PC-3 (cell line): Measurements from ENCODE around the gene S100A7A. TPM values are rescaled to one million over a fixed set of nuclear protein-coding genes. Genes with fewer than 3 reads are reported as not detected.
"Not testable (repeated sequence)": the region's sequence is repeated elsewhere in the genome, so short reads cannot be mapped to it uniquely, and the experiment has no call there.

Experiments
- ATAC-seq: fragments of 200-7000 bp; cut with Tn5 transposase; 2 replicates; pipeline ENCODE4 v1.9.1; 2020; ENCODE audit warnings: mild to moderate bottlenecking, moderate library complexity
- BruUV-seq: library from RNA; stranded (reverse); fragments of 400-500 nt; replicated peaks from 2 replicates; lab custom pipeline; 2021; lab: Mats Ljungman, UMichigan
- CTCF ChIA-PET: fragments of 300-600 bp; sonication (Branson Sonifier 250); formaldehyde crosslinking; loops from one replicate; lab custom pipeline; 2022; ENCODE audit warnings: antibody characterized with exemption; lab: Charles Lee
- POLR2A ChIA-PET: fragments of 300-600 bp; sonication (Branson Sonifier 250); formaldehyde crosslinking; loops from one replicate; lab custom pipeline; 2022; ENCODE audit warnings: antibody characterized with exemption; ENCODE audit not compliant: unreplicated experiment; lab: Charles Lee
- DNase-seq: peaks from one replicate; pipeline ENCODE4 v3.0.0-alpha.2; 2015
- H2AFZ ChIP-seq: fragments of 300-600 bp; sonication (generic); 2 replicates; pipeline ENCODE4 v1.6.0; 2016; ENCODE audit warnings: antibody characterized with exemption, low read length
- H3F3A ChIP-seq: fragments of 300-600 bp; sonication (generic); one replicate; pipeline ENCODE4 v1.6.0; 2017; ENCODE audit warnings: antibody characterized with exemption, low read length, control low read depth, mild to moderate bottlenecking; ENCODE audit not compliant: unreplicated experiment
- H3K27ac ChIP-seq: fragments of 300-600 bp; sonication (generic); 2 replicates; pipeline ENCODE4 v1.5.1; 2016; ENCODE audit warnings: mild to moderate bottlenecking, low read length
- H3K27me3 ChIP-seq: fragments of 300-600 bp; sonication (generic); 2 replicates; pipeline ENCODE4 v1.6.1; 2016; ENCODE audit warnings: low read length, mixed read lengths
- H3K36me3 ChIP-seq: fragments of 300-600 bp; sonication (generic); 2 replicates; pipeline ENCODE4 v1.6.1; 2016; ENCODE audit warnings: low read depth, mixed run types, low read length, mixed read lengths
- H3K4me1 ChIP-seq: fragments of 300-600 bp; sonication (generic); 2 replicates; pipeline ENCODE4 v1.5.1; 2016; ENCODE audit warnings: low read length; ENCODE audit not compliant: insufficient read depth
- H3K4me2 ChIP-seq: fragments of 300-600 bp; sonication (generic); 2 replicates; pipeline ENCODE4 v1.6.0; 2016; ENCODE audit warnings: low read length
- H3K4me3 ChIP-seq: fragments of 300-600 bp; sonication (generic); 2 replicates; pipeline ENCODE4 v1.5.1; 2016; ENCODE audit warnings: mild to moderate bottlenecking, low read length, mixed read lengths
- H3K79me2 ChIP-seq: fragments of 300-600 bp; sonication (generic); 2 replicates; pipeline ENCODE4 v1.6.1; 2017; ENCODE audit warnings: low read length, mixed read lengths
- H3K9ac ChIP-seq: fragments of 300-600 bp; sonication (generic); 2 replicates; pipeline ENCODE4 v1.6.0; 2016; ENCODE audit warnings: mild to moderate bottlenecking, low read length
- H3K9me2 ChIP-seq: fragments of 300-600 bp; sonication (generic); replicated peaks from 2 replicates; pipeline ENCODE4 v1.6.1; 2016; ENCODE audit warnings: mixed run types, low read length, mixed read lengths
- H3K9me3 ChIP-seq: fragments of 300-600 bp; sonication (generic); 2 replicates; pipeline ENCODE4 v1.6.1; 2016; ENCODE audit warnings: low read length, mixed read lengths
- H4K20me1 ChIP-seq: fragments of 300-600 bp; sonication (generic); 2 replicates; pipeline ENCODE4 v1.6.1; 2016; ENCODE audit warnings: low read length, mixed read lengths
- EZH2 ChIP-seq: fragments of 300-600 bp; sonication (generic); IDR thresholded peaks from one replicate; pipeline ENCODE4 v1.6.1; 2017; ENCODE audit warnings: antibody characterized with exemption, mild to moderate bottlenecking, low read length; ENCODE audit not compliant: unreplicated experiment
- EZH2phosphoT487 ChIP-seq: fragments of 300-600 bp; sonication (generic); IDR thresholded peaks from 2 replicates; pipeline ENCODE4 v1.6.1; 2018; ENCODE audit warnings: mild to moderate bottlenecking, antibody characterized with exemption, low read length, borderline replicate concordance
- intact Hi-C: fragments of 100-400 bp; cut with micrococcal nuclease; formaldehyde crosslinking; loops from 2 replicates; pipeline ENCODE4 v1.9.0; 2023
- total RNA-seq: library from RNA; depleted of rRNA; stranded (reverse); fragments of >200 nt; gene quantifications from 2 replicates; pipeline ENCODE4 v1.2.3, GENCODE V29; 2014
- TF ChIP-seq, protein P1 (sequence below): fragments of 300-600 bp; sonication (generic); conservative IDR thresholded peaks from 2 replicates; pipeline ENCODE4 v1.5.1; 2017; ENCODE audit warnings: antibody characterized with exemption, low read depth, mild to moderate bottlenecking, low read length

Gene S100A7A
- total RNA-seq, 1 experiment from 2014 or later = not detected

DNA sequence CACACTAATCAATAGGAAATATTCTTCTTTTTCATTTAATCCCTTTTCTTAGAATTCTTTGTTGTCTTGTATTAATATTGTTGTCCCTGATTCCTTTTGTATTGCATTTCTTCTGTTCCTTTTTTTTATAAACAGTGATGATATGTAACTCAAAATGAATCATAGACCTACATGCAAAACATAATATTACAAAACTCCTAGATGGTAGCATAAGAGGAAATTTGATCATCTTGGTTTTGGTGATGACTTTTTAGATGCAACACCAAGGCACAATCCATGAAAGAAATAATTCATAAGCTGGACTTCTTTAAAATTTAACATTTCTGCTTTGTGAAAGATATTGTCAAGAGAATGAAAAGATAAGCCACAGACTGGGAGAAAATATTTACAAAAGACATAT lies 2.4 kb upstream of the S100A7A start:
- H3K4me3 ChIP-seq, H3K4me2 ChIP-seq, H3F3A ChIP-seq, intact Hi-C loops, H4K20me1 ChIP-seq, H3K4me1 ChIP-seq, ATAC-seq, CTCF ChIA-PET, H3K79me2 ChIP-seq, BruUV-seq, POLR2A ChIA-PET, H3K9me2 ChIP-seq, H2AFZ ChIP-seq, H3K9me3 ChIP-seq, H3K36me3 ChIP-seq, H3K9ac ChIP-seq, DNase-seq, H3K27ac ChIP-seq: not testable (repeated sequence)
- H3K27me3 ChIP-seq = peaks cover 35% of the 10 kb centered on the region

GRCh38 chr1:153417136-153417888 lies 992 bp downstream of the S100A7A start:
- TF ChIP-seq, protein P1, sequence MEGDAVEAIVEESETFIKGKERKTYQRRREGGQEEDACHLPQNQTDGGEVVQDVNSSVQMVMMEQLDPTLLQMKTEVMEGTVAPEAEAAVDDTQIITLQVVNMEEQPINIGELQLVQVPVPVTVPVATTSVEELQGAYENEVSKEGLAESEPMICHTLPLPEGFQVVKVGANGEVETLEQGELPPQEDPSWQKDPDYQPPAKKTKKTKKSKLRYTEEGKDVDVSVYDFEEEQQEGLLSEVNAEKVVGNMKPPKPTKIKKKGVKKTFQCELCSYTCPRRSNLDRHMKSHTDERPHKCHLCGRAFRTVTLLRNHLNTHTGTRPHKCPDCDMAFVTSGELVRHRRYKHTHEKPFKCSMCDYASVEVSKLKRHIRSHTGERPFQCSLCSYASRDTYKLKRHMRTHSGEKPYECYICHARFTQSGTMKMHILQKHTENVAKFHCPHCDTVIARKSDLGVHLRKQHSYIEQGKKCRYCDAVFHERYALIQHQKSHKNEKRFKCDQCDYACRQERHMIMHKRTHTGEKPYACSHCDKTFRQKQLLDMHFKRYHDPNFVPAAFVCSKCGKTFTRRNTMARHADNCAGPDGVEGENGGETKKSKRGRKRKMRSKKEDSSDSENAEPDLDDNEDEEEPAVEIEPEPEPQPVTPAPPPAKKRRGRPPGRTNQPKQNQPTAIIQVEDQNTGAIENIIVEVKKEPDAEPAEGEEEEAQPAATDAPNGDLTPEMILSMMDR = no peak
- TF ChIP-seq EZH2phosphoT487 = no peak
- no peak for TF ChIP-seq EZH2
- no peaks in the 10 kb centered on the region for H3K4me1 ChIP-seq
- DNase-seq (no peak), ATAC-seq (no peak)
- no peak overlapping the region for H3K27ac ChIP-seq
- POLR2A ChIA-PET = no interaction called here
- H3K9ac ChIP-seq = no peak overlapping the region
- no peaks in the 10 kb centered on the region for H3K79me2 ChIP-seq
- H4K20me1 ChIP-seq = no peaks in the 10 kb centered on the region
- H3K4me3 ChIP-seq = no peak overlapping the region
- no TSS peak for BruUV-seq
- no peaks in the 10 kb centered on the region for H3K9me2 ChIP-seq
- no peak overlapping the region for H3K4me2 ChIP-seq
- no peaks in the 10 kb centered on the region for H3K36me3 ChIP-seq
- intact Hi-C loops = no loop called here
- CTCF ChIA-PET = no interaction called here
- H3K9me3 ChIP-seq = no peaks in the 10 kb centered on the region
- H2AFZ ChIP-seq = no peak overlapping the region
- no peaks in the 10 kb centered on the region for H3F3A ChIP-seq
- peaks cover 58% of the 10 kb centered on the region for H3K27me3 ChIP-seq

- H3K4me2 ChIP-seq, H3K27ac ChIP-seq, H3K9me3 ChIP-seq, H3K4me3 ChIP-seq, DNase-seq, H2AFZ ChIP-seq, H4K20me1 ChIP-seq, POLR2A ChIA-PET, H3K9ac ChIP-seq, H3K9me2 ChIP-seq, BruUV-seq, CTCF ChIA-PET, H3F3A ChIP-seq, H3K79me2 ChIP-seq, intact Hi-C loops, H3K36me3 ChIP-seq, H3K4me1 ChIP-seq, ATAC-seq: not testable (repeated sequence)
- H3K27me3 ChIP-seq = peaks cover 57% of the 10 kb centered on the region
These were observed 2.6 kb downstream of the S100A7A start for GRCh38 chr1:153418758-153419435.

GRCh38 chr1:153419436-153419793 lies 3.1 kb downstream of the S100A7A start:
- H3K79me2 ChIP-seq, H3K4me1 ChIP-seq, H3F3A ChIP-seq, DNase-seq, H3K9me3 ChIP-seq, BruUV-seq, POLR2A ChIA-PET, H3K27ac ChIP-seq, H3K9ac ChIP-seq, H3K36me3 ChIP-seq, H3K4me2 ChIP-seq, H3K4me3 ChIP-seq, H3K9me2 ChIP-seq, intact Hi-C loops, H2AFZ ChIP-seq, H4K20me1 ChIP-seq, CTCF ChIA-PET, ATAC-seq: not testable (repeated sequence)
- peaks cover 52% of the 10 kb centered on the region for H3K27me3 ChIP-seq
